GM19328 (cell line): ENCODE measurements around the gene LHFPL6.

Experiments used
- ATAC-seq: cut with Tn5 transposase; IDR thresholded peaks from one replicate; pipeline ENCODE4 v1.9.1; 2021; ENCODE audit warnings: mild to moderate bottlenecking, moderate library complexity; ENCODE audit not compliant: unreplicated experiment

Gene LHFPL6

DNA sequence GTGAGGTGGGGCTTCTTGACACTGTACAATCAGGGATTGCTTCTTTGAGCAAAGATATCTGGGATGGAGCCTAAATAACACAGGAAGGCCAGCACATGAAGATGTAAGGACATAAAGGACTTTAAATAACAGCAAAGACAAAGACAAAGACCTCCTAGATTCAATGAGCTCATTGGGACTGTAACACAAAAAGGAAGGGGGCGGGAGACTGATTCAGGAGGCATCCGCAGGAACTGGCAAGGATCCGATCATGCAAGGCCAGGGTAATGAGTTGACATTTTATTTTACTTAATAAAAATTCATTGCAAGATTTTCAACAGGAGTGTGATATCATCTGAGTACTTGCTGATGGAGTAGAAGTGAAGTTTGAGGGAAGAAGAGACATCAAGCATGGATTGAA lies 121.5 kb downstream of the LHFPL6 start:
- ATAC-seq, result no peak

DNA sequence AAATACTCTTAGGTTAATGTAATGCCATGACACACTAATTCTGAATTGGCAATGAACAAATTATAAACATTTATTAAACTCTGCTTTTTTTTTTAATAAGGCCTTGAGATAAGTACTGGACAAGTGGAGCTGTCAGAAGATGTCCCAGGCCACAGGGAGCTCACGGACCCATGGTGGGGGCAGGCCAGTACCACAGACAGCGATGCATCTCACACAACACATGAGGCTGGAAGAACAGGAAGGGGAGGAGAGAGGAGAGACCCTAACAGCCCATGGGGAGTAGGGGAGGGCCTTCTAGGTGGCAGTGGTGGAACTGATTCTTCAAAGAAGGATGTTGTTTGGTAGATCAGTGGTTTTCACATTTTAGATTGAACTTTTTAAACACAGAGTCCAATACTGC lies 128.4 kb downstream of the LHFPL6 start:
- ATAC-seq, result no peak

DNA sequence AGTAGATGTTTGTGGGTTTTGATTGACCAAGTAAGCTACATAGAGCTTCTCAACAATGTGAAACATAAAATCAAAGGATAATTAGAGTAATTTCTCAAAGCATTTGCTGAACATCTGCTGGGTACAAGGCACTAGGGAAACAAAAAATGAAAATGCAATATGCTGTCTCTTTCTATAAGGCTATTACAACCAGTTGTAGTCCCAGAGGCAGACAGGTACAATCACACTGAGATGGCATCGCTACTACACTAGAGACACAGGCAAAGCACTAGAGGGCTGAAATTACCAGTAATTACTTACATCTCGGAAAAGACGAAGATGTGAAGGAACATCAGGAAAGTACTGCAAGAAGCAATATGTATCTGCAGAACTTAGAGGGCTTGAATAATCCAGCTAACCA lies 133.3 kb downstream of the LHFPL6 start:
- ATAC-seq, result no peak

DNA sequence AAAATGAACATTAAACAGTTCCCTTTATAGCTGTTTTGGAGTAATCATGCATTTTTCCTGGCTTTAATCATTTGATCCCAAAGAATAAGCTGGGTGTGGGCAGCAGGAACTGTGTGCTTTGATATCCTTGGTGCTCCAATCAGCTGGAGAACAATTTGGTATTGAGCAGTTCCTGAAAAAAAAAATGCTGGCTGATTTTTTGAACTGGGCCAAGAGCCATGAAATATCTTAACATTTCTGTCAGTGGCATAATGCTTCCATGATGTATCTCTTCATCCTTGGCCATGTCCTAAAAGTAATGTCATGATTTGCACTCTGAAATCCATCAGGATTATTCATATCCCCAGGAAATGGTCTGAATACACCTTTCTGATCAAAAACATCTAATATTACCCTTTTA lies 134.7 kb downstream of the LHFPL6 start:
- ATAC-seq, result no peak

DNA sequence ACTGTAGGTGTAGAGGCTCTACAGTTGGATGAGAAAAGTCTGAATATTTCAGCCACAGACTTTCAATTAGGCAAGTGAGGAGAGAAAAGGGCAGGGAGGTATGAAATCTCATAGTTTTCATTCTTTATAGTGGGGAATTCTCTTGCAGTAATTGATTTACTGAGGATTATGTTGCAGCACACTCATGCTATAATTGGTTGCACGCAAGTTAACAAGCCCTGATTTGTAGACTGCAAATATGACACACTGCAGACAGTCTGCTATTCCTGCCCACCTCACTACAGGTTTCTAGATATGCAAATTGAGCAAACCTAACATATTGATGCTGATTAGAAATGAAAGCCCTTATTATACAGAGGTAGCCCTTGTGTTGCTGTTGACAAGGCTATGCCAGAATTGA lies 139.4 kb downstream of the LHFPL6 start:
- ATAC-seq, result no peak

DNA sequence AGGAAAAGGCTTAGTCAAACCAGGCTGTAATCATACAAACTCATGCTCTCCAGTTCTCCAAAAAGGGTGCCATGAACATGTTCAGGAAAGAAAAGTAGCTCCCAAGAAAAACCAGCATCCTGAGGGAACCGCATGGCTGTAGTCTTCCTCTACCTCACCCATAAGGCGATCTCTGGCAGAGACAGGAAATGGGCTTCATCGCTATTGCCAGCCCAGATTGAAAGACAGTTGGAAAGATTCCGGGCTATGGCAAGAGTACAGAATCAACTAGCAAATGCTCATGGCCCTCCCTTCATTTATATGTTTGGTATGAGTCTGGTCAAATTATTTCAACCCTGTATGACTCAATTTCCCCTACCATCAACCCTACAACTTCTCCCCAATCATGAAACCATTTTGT lies 140.1 kb downstream of the LHFPL6 start:
- ATAC-seq, result no peak

DNA sequence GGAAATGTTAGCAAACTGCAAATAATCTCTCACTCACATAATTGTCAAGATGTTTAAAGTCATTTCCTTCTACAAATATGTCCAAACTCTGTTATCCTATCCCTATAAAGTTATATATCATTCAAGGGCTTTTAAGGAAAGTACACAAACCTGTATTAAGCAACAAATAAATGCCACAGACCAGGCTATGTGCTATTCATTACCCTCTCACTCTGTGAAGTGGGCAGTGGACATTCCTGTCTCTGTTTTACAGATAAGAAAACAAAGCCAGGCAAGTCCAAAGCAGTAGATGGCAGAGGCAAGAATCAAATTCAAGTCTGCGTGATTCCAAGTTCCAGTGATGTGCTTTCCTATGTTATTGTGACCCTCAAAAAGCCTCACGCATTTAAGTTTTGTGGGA lies 140.6 kb downstream of the LHFPL6 start:
- ATAC-seq, result no peak

DNA sequence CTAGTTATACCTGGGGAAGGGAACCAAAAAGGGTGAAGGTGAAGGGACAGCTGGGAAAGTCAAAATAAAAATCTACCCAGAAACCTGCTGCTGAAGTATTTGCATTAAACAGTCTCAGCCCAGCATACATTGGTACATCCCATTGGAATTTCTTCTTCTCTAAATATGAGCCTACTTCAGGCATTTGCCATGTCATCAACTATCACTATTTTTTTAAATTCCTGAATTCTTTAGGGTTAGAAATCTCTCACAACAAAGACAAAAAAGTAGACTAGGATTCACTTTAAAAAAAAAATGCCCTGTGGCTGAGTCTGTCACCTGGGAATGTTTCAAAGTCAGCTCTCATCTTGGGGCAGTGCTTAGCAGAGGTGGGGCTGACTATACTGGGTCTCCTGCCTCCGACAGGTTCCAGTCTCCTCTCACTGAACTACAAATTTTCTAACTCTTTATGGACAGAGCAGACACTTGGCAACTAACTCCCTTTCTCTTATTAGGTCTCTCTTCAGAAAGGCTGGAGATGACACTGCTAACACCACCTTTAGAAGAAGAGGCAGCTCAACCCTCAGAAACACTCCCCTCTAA lies 141.2 kb downstream of the LHFPL6 start:
- no peak for ATAC-seq

DNA sequence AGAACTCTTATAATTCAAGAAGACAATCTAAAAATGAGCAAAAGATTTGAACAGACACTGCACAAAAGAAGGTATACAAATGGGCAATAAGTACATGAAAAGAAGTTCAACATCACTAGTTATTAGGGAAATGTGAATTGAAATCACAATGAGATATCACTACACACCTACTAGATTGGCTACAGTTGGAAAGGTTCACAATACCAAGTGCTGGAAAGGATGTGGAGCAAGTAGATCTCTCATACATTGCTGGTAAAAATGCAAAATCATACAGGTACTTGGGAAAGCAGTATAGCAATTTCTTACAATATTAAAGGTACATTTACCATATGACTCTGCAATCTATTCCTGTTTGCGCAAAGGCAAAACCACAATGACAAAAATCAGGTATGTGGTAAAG lies 145.7 kb downstream of the LHFPL6 start:
- no peak for ATAC-seq

DNA sequence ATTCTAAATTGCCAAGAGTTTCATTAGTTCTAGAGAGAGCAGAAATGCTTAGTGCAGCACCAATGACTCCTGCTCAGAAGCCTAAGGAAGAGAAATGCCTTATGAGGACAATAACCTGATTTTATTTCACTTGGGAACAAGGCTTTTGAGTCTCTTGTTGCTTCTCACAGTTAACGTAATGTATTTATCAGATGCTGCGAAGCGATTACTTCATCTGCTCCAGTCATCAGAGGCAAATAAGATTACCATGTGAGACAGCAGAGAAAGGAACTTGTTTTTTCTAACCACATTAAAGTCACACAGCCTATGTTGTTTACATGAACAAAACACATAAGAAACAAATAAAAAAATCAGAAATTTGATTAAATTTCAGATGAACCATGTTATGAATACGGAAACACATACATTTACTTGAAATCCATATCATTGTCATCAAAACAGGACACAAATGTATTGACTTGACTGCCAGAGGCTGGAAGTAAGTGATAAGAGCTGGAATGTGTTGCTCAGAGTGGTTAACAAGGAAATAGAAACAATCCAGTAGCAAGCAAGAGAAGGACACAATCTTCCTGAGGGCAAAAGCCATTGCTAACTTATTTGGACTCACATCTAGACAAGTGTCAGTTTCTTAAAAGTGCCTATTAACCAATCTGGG lies 147.3 kb downstream of the LHFPL6 start:
- ATAC-seq, result no peak

DNA sequence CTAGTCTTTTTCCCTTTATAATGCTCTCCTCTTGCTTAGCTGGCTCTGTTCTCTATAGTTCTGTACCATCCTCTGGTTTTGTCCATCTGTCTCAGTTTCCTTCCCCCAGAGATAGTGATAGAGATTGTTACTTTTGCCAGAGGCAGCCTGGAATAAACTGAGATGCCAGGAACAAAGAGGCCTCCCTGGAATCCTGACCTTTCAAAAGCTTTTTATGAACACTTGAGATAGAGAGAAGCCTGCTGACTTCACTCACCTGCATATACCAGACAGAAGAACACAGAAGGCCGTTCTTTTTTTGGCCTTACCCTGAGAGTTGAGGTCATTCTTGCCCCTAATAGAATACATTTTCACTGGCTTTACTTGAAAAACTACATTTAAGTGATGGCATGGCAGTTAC lies 150.2 kb downstream of the LHFPL6 start:
- ATAC-seq, result no peak

DNA sequence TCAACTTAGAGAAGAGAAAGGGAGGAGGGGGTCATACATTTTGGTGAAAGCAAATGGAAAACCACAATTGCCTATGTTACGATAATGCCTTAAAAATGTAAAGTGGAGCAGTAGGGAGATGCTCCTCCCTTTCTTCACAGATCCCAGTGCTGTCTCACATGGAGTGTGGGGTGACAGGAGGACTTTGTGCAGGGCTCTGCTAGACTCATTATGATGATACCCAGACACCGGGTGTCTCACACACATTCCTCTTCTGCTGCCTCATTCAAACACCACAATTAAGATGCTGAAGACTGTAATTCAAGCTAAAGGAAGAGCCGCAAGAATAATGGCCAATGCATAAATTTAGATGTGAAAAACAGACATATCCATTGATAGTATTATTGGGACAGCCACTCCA lies 150.6 kb downstream of the LHFPL6 start:
- no peak for ATAC-seq

DNA sequence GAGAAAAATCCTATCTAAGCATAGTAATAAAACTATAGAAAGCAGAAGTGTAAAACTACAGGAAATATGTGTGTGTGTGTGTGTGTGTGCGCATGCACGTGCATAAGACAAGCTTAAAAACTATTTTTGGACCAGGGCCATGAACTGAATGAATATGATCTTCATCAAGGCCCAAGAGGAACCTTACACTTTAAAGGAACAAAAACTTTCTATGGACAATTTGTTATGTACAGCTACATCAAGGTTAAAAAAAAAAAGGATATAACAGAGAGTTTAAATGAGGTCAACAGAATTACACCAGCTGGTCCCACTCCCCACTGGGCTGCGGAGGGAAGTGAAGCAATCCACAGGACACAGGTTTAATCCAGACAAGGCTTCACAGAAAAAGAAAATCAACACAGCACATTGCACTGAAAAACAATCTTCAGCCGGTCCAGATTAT lies 151.1 kb downstream of the LHFPL6 start:
- ATAC-seq, result no peak

DNA sequence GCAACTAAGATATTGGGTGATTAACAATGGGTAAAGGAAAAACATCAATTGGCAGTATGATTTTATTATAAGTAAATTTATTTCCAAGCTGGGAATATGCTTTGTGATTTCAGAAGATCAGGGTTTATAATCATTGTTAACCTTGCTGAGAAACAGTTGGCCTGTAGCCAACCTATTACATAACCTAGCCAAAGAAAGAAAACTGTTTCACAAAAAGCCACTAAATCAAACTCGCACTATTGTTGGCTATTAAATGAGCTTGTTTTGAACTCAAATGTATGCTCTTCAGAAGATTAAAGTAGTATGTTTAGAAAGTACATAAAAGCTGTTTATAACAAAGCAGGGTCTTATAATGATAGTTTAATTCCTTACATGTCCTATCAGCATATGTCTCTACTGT lies 151.7 kb downstream of the LHFPL6 start:
- ATAC-seq, result no peak

DNA sequence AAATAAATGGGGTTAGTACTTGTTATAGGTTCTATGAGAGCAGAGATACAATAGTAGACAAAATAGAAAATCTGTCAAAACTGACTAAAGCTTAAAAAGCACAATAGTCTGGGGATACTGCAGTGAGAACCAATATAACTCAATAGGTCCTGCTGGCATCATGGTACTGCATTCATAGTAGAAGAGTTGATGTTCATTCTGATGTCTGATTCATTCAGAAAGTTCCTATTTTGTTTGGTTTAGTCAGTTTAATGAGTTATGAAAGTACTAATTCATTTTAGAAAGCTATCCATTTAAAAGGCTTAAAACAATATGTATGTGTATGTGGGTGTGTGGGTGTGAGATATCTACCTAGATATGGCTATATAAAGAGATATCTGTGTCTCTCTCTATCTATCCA lies 152.8 kb downstream of the LHFPL6 start:
- no peak for ATAC-seq

DNA sequence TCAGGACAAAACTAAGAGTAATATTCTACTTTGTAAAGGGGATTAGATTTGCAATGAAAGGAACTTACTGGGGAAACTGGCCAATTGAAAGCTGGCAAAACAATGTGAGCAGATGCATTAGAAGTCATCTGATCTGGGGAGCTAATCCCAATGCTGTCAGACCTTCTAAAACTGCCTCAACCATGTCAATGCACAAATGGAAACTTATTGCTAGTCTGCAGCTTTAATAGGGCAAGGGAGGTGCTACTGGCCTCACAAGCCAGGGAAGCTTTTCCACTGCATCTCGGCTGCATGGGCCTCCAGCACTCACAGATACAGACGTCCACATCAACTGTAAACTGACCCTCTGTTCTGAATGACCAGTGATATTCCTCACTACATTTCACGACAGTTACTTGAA lies 154.2 kb downstream of the LHFPL6 start:
- no peak for ATAC-seq

DNA sequence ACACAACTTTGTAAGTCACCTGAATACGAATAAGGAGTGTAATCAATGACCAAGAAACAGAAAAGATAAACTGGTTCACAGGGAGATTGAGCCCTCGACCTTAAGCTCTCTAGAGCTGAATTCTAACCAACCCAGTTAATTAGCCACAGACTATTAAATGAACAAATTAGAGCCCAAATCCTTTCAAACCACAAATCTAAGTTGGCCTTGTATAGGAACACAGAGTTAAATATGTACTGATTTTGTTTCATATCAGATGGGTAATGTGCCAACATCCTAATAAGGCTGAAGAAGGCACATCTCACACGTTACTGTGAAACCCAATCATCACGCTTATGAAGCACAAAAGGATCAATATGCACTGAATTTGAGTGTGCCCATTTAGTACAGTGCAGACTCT lies 156.1 kb downstream of the LHFPL6 start:
- no peak for ATAC-seq

DNA sequence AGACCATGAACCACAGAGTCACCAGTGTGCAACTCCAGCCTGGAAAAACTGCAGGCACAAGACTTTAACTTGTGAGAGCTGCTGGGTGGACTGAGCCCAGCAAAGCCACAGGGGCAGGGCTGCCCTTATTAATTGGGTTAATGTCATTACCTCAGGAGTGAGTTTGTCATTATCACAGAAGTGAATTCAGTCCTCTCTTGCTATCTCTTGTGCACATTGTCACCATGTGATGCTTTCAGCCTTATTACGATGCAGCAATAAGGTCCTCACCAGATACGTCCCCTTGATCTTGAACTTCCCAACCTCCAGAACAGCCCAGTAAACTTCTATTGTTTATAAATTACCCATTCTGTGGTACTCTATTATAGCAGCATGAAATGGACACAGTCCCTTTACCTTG lies 158.1 kb downstream of the LHFPL6 start:
- no peak for ATAC-seq

DNA sequence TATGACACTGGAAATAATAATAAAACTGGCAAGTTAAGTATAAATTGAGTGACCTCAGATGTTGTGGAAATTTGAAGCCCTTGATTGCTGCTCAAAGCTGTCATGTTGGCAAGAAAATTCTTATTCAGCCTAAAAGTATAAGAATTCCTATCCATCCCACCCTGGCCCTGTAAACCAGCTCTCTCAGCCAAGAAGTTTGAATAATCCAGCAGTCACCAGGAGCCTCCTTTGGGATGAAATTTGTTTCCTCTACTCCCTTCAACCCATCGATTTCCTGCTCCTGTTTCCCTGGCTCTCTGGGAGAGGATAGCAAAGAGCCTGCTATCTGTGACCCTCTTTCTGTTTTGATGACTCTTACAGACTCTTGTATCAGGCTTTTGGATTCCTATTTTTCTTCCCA lies 169.3 kb downstream of the LHFPL6 start:
- ATAC-seq, result no peak

DNA sequence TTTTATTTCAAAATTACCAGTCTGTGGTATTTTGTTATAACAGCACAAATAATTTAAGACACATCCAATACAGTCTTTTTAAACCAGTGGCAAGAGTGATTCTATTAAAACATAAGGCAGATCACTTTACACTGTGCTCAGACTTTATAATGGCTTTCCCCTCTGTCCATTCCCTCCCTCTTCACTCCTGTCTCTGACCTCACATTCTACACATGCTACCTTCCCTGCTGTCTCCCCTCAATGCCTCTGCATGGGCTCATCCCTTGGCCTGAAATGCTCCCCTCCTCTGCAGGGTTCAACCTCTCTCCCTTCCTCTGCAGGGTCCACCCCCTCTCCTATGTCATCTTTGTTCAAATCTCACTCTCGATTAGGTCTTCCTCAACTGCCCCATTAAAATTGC lies 170.8 kb downstream of the LHFPL6 start:
- no peak for ATAC-seq

DNA sequence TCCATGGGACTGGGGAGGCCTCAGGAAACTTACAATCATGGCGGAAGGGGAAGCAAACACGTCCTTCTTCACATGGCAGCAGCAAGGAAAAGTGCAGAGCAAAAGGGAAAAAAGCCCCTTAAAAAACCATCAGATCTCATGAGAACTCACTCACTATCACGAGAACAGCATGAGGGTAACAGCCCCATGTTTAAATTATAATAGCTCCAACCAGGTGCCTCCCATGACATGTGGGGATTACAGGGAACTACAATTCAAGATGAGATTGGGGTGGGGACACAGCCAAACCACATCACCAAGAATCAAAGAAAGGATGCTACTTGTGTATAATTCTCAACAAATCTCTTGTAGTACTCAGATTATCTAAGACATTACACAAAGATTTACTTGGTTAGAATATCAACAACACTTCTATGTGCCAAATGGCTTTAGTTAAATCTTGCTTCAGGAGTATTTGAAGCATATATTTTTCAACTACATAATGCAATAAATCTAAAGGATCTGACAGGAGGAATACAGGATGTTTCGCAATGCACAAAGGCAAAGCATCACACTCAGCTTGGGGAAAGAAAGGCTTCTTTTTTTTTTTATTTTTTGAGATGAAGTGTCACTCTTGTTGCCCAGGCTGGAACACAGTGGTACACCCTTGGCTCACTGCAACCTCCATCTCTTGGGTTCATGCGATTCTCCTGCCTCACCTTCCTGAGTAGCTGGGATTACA lies 180.0 kb downstream of the LHFPL6 start:
- no peak for ATAC-seq

DNA sequence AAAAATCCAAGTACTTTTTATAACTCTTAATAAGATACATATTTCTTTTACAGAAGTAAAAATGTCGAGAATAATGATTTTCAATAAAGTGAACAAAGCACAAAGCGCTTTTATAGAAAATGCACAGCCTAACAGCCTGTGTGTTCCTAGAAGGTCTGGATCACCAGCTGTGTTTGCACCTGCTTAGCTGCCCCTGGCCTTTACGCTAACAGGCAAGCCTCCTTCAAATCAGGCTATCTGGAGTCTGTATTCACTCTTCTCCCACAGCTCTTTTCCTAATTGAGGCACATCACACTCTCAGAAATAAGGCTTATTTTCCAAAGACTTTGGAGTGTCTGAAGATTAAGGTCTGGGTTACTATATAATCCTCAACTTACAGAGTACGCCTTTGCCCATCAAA lies 183.1 kb downstream of the LHFPL6 start:
- ATAC-seq, result no peak

DNA sequence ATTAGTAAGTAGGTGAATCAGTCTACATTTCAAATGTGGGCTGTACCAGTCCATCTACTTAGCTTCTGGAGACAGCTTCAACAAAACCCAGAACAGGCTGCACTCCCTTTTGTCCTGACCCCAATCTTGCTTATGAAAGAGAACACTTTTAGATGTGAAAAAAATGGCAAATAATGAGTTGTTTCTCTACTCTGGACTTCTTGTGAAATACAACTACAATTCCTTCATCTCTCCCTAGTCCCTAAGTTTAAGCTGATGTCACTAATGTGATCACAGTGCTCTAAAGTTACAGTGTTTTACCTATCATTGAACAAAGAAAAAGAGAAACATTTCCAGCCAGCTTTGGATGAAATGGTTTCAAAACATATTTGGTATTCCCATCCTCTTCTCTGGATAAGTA lies 183.9 kb downstream of the LHFPL6 start:
- no peak for ATAC-seq
